ENCODE measurements around the gene TRIM21. TPM values are rescaled to one million over a fixed set of nuclear protein-coding genes. Genes with fewer than 3 reads are reported as not detected.

Gene TRIM21
- total RNA-seq, 1 experiment from 2014 or later, result 20.5 TPM

GRCh38 chr11:4441515-4441914, 48.0 kb upstream of the TRIM21 start:
- no peak for DNase-seq (ENCODE audit: low spot score)
- TF ChIP-seq NR3C1 (CRISPR knock-in tag; conservative IDR thresholded peaks at IDR 0.05; ENCODE audit: low read depth) (no peak), RELA (CRISPR knock-in tag; IDR thresholded peaks at IDR 0.05; ENCODE audit: borderline replicate concordance) (no peak), SP1 (CRISPR knock-in tag; conservative IDR thresholded peaks at IDR 0.05) (no peak), ERG (CRISPR knock-in tag; IDR thresholded peaks at IDR 0.05) (no peak), ZNF138 (CRISPR knock-in tag; conservative IDR thresholded peaks at IDR 0.05) (no peak), NR1H2 (CRISPR knock-in tag; IDR thresholded peaks at IDR 0.05) (no peak), SOX15 (CRISPR knock-in tag; IDR thresholded peaks at IDR 0.05) (no peak), ETV6 (CRISPR knock-in tag; IDR thresholded peaks at IDR 0.05) (no peak), ZNF263 (CRISPR knock-in tag; IDR thresholded peaks at IDR 0.05; ENCODE audit: low read depth) (no peak), E2F5 (CRISPR knock-in tag; IDR thresholded peaks at IDR 0.05) (no peak), ATF2 (CRISPR knock-in tag; IDR thresholded peaks at IDR 0.05; ENCODE audit: borderline replicate concordance, low read depth) (no peak), FOXP1 (CRISPR knock-in tag; IDR thresholded peaks at IDR 0.05; ENCODE audit: borderline replicate concordance) (no peak), OVOL2 (CRISPR knock-in tag; IDR thresholded peaks at IDR 0.05; ENCODE audit: borderline replicate concordance) (no peak), ZNF416 (CRISPR knock-in tag; IDR thresholded peaks at IDR 0.05) (no peak), IRF2 (CRISPR knock-in tag; IDR thresholded peaks at IDR 0.05; ENCODE audit: borderline replicate concordance, low read depth) (no peak), MXD4 (CRISPR knock-in tag; IDR thresholded peaks at IDR 0.05; ENCODE audit: borderline replicate concordance) (no peak)
- TF ChIP-seq, protein P1, sequence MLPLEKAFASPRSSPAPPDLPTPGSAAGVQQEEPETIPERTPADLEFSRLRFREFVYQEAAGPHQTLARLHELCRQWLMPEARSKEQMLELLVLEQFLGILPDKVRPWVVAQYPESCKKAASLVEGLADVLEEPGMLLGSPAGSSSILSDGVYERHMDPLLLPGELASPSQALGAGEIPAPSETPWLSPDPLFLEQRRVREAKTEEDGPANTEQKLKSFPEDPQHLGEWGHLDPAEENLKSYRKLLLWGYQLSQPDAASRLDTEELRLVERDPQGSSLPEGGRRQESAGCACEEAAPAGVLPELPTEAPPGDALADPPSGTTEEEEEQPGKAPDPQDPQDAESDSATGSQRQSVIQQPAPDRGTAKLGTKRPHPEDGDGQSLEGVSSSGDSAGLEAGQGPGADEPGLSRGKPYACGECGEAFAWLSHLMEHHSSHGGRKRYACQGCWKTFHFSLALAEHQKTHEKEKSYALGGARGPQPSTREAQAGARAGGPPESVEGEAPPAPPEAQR (CRISPR knock-in tag; IDR thresholded peaks at IDR 0.05), result no peak
- TF ChIP-seq, protein P2, sequence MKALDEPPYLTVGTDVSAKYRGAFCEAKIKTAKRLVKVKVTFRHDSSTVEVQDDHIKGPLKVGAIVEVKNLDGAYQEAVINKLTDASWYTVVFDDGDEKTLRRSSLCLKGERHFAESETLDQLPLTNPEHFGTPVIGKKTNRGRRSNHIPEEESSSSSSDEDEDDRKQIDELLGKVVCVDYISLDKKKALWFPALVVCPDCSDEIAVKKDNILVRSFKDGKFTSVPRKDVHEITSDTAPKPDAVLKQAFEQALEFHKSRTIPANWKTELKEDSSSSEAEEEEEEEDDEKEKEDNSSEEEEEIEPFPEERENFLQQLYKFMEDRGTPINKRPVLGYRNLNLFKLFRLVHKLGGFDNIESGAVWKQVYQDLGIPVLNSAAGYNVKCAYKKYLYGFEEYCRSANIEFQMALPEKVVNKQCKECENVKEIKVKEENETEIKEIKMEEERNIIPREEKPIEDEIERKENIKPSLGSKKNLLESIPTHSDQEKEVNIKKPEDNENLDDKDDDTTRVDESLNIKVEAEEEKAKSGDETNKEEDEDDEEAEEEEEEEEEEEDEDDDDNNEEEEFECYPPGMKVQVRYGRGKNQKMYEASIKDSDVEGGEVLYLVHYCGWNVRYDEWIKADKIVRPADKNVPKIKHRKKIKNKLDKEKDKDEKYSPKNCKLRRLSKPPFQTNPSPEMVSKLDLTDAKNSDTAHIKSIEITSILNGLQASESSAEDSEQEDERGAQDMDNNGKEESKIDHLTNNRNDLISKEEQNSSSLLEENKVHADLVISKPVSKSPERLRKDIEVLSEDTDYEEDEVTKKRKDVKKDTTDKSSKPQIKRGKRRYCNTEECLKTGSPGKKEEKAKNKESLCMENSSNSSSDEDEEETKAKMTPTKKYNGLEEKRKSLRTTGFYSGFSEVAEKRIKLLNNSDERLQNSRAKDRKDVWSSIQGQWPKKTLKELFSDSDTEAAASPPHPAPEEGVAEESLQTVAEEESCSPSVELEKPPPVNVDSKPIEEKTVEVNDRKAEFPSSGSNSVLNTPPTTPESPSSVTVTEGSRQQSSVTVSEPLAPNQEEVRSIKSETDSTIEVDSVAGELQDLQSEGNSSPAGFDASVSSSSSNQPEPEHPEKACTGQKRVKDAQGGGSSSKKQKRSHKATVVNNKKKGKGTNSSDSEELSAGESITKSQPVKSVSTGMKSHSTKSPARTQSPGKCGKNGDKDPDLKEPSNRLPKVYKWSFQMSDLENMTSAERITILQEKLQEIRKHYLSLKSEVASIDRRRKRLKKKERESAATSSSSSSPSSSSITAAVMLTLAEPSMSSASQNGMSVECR (CRISPR knock-in tag; IDR thresholded peaks at IDR 0.05; ENCODE audit: borderline replicate concordance), result no peak
- TF ChIP-seq, protein P3, sequence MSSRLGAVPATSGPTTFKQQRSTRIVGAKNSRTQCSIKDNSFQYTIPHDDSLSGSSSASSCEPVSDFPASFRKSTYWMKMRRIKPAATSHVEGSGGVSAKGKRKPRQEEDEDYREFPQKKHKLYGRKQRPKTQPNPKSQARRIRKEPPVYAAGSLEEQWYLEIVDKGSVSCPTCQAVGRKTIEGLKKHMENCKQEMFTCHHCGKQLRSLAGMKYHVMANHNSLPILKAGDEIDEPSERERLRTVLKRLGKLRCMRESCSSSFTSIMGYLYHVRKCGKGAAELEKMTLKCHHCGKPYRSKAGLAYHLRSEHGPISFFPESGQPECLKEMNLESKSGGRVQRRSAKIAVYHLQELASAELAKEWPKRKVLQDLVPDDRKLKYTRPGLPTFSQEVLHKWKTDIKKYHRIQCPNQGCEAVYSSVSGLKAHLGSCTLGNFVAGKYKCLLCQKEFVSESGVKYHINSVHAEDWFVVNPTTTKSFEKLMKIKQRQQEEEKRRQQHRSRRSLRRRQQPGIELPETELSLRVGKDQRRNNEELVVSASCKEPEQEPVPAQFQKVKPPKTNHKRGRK (CRISPR knock-in tag; IDR thresholded peaks at IDR 0.05; ENCODE audit: borderline replicate concordance), result no peak
- TF ChIP-seq, protein P4, sequence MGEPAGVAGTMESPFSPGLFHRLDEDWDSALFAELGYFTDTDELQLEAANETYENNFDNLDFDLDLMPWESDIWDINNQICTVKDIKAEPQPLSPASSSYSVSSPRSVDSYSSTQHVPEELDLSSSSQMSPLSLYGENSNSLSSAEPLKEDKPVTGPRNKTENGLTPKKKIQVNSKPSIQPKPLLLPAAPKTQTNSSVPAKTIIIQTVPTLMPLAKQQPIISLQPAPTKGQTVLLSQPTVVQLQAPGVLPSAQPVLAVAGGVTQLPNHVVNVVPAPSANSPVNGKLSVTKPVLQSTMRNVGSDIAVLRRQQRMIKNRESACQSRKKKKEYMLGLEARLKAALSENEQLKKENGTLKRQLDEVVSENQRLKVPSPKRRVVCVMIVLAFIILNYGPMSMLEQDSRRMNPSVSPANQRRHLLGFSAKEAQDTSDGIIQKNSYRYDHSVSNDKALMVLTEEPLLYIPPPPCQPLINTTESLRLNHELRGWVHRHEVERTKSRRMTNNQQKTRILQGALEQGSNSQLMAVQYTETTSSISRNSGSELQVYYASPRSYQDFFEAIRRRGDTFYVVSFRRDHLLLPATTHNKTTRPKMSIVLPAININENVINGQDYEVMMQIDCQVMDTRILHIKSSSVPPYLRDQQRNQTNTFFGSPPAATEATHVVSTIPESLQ (CRISPR knock-in tag; IDR thresholded peaks at IDR 0.05), result no peak
- no peaks in the 10 kb centered on the region; the same call in 1 of the 2 replicates for H3K27me3 Mint-ChIP-seq (ENCODE audit: low read depth)
- H3K36me3 Mint-ChIP-seq, result peaks cover 3% of the 10 kb centered on the region; the same call in 1 of the 2 replicates
- no peak overlapping the region for H3K27ac Mint-ChIP-seq
- H3K4me1 Mint-ChIP-seq, result peaks cover 6% of the 10 kb centered on the region
- peaks cover 20% of the 10 kb centered on the region for H3K9me3 Mint-ChIP-seq
- ChIA-PET CTCF (no interaction called here), POLR2A (no interaction called here)
- ATAC-seq, result no peak
- H3K4me3 Mint-ChIP-seq, result no peak overlapping the region
